ENCODE results near the gene SESTD1.

The SESTD1 gene

DNA sequence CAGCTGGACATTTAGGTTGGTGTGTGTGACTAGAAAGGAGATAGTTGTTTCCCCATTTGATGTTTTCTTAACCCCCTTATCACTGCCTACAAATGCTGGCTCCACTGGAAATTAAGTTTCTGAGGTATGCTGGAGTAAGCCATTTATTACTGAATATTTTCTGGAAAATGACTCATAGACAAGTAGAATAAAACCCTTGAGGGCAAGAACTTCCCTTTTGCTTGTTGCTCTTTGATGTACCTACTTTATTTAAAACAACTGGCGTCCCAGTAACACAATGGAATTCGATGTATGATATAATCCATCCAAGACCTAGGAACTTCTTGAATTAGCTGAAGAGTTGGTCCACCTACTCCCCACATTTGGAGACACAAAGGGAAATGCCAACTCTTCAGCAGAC, 33.3 kb upstream of the SESTD1 start:
- Histone ChIP-seq H3K4me3 (ENCODE audit: extremely low read depth, insufficient read depth, low read length, poor library complexity, severe bottlenecking) (no peak overlapping the region), H3K9me3 (ENCODE audit: control insufficient read depth, low read length) (no peaks in the 10 kb centered on the region), H3K27ac (ENCODE audit: low read depth, low read length, severe bottlenecking) (no peak overlapping the region), H3K36me3 (ENCODE audit: control insufficient read depth, insufficient read depth, low read length) (no peaks in the 10 kb centered on the region), H3K4me1 (ENCODE audit: control insufficient read depth, insufficient read depth, low read length, poor library complexity, severe bottlenecking) (no peaks in the 10 kb centered on the region)
- WGBS, 2 experiments (ENCODE audit: insufficient coverage in 2 of 2), result 93% methylated on average over 2 of the region's 2 CpGs; no CpG with 5 or more reads in 1 of the 2 experiments

GRCh38 chr2:179290329-179290728, 25.7 kb upstream of the SESTD1 start:
- H3K4me3 ChIP-seq (ENCODE audit: extremely low read depth, insufficient read depth, low read length, poor library complexity, severe bottlenecking), result no peak overlapping the region
- H3K9me3 ChIP-seq (ENCODE audit: control insufficient read depth, low read length), result no peaks in the 10 kb centered on the region
- H3K4me1 ChIP-seq (ENCODE audit: control insufficient read depth, insufficient read depth, low read length, poor library complexity, severe bottlenecking), result no peaks in the 10 kb centered on the region
- no CpG with 5 or more reads among the region's 1 CpG for WGBS, 2 experiments (ENCODE audit: insufficient coverage in 2 of 2)
- no peaks in the 10 kb centered on the region for H3K36me3 ChIP-seq (ENCODE audit: control insufficient read depth, insufficient read depth, low read length)
- no peak overlapping the region for H3K27ac ChIP-seq (ENCODE audit: low read depth, low read length, severe bottlenecking)

DNA sequence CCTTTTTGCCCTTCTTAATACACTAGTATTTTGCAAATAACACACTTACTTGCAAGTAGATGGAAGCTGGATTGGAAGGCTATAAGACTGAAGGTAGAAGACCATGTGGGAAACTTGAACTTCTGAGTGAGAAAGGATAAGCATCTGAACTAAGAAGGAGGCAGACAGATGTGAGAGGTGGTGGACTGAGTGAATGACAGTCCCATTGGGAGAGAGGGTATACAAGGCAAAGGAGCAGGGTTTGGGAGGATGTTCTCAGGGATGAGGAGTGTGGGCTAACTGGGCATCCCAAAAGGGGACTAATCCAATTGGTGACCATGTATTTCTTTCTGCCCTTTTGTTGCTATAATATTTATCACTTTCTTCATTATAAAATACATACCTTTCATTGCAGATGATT, 20.4 kb upstream of the SESTD1 start:
- Histone ChIP-seq H3K4me3 (ENCODE audit: extremely low read depth, insufficient read depth, low read length, poor library complexity, severe bottlenecking) (no peak overlapping the region), H3K4me1 (ENCODE audit: control insufficient read depth, insufficient read depth, low read length, poor library complexity, severe bottlenecking) (no peaks in the 10 kb centered on the region), H3K27ac (ENCODE audit: low read depth, low read length, severe bottlenecking) (no peak overlapping the region), H3K36me3 (ENCODE audit: control insufficient read depth, insufficient read depth, low read length) (no peaks in the 10 kb centered on the region), H3K9me3 (ENCODE audit: control insufficient read depth, low read length) (no peaks in the 10 kb centered on the region)

- Histone ChIP-seq H3K4me3 (ENCODE audit: extremely low read depth, insufficient read depth, low read length, poor library complexity, severe bottlenecking) (no peak overlapping the region), H3K4me1 (ENCODE audit: control insufficient read depth, insufficient read depth, low read length, poor library complexity, severe bottlenecking) (peaks cover 4% of the 10 kb centered on the region), H3K27ac (ENCODE audit: low read depth, low read length, severe bottlenecking) (no peak overlapping the region), H3K36me3 (ENCODE audit: control insufficient read depth, insufficient read depth, low read length) (no peaks in the 10 kb centered on the region), H3K9me3 (ENCODE audit: control insufficient read depth, low read length) (no peaks in the 10 kb centered on the region)
- WGBS, 2 experiments (ENCODE audit: insufficient coverage in 2 of 2), result 83 to 92% methylated on average over 2 of the region's 3 CpGs
Observed at GRCh38 chr2:179277429-179278196, 13.0 kb upstream of the SESTD1 start.

DNA sequence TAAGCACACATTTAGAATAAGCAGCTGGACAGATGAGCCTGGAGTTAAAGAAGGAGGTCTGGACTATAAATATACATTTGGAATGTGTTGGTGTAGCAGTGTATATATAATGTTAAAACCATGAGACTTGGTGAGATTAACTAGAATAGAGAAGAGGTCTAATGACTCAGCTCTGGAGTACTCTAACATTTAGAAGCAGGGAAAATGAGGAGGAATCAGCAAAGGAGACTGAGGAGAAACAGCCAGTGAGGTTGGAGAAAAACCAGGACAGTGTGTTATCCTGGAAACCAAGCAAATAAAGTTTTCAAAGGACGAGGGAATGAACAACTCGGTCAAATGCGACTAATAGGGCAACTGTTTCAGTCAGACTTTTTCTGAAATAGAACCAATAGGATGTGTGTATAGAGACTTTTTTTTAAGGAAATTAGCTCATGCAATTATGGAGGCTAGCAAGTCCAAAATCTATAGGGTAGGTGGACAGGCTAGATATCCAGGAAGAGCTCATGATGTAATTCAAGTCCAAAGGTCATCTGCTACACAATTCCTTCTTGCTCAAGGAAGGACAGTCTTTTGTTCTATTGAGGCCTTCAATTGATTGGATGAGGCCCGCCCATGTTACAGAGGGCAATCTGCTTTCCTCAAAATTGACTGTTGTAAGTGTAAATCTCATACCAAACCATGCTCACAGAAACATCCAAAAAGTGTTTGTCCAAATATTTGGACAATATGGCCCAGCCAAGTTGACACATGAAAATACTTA, 10.8 kb upstream of the SESTD1 start:
- Histone ChIP-seq H3K27ac (ENCODE audit: low read depth, low read length, severe bottlenecking) (no peak overlapping the region), H3K9me3 (ENCODE audit: control insufficient read depth, low read length) (no peaks in the 10 kb centered on the region), H3K4me1 (ENCODE audit: control insufficient read depth, insufficient read depth, low read length, poor library complexity, severe bottlenecking) (peaks cover 4% of the 10 kb centered on the region), H3K36me3 (ENCODE audit: control insufficient read depth, insufficient read depth, low read length) (no peaks in the 10 kb centered on the region), H3K4me3 (ENCODE audit: extremely low read depth, insufficient read depth, low read length, poor library complexity, severe bottlenecking) (no peak overlapping the region)
- WGBS, 2 experiments (ENCODE audit: insufficient coverage in 2 of 2), result 95 to 98% methylated on average over 3 of the region's 4 CpGs

DNA sequence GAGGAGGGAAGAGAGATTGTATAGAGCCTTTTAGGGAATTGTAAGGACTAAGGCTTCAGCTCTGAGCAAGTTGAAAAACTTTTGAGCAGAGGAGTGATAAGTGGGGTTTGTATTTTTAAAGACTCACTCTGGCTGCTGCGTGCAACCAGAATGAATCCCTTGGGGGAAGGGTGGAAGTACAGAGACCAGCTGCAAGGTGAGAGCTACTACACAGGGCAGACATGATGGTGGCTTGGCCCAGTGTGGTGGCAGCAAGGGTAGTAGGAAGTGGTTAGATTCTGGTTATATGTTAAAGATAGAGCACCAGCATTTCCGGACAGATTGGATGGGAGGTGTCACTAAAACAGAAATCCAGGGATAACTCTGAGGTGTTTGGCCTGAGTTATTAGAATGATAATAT, 10.1 kb upstream of the SESTD1 start:
- Histone ChIP-seq H3K4me3 (ENCODE audit: extremely low read depth, insufficient read depth, low read length, poor library complexity, severe bottlenecking) (no peak overlapping the region), H3K36me3 (ENCODE audit: control insufficient read depth, insufficient read depth, low read length) (no peaks in the 10 kb centered on the region), H3K27ac (ENCODE audit: low read depth, low read length, severe bottlenecking) (no peak overlapping the region), H3K4me1 (ENCODE audit: control insufficient read depth, insufficient read depth, low read length, poor library complexity, severe bottlenecking) (peaks cover 4% of the 10 kb centered on the region), H3K9me3 (ENCODE audit: control insufficient read depth, low read length) (no peaks in the 10 kb centered on the region)
- WGBS, 2 experiments (ENCODE audit: insufficient coverage in 2 of 2), result 90% methylated on average over 2 of the region's 2 CpGs

DNA sequence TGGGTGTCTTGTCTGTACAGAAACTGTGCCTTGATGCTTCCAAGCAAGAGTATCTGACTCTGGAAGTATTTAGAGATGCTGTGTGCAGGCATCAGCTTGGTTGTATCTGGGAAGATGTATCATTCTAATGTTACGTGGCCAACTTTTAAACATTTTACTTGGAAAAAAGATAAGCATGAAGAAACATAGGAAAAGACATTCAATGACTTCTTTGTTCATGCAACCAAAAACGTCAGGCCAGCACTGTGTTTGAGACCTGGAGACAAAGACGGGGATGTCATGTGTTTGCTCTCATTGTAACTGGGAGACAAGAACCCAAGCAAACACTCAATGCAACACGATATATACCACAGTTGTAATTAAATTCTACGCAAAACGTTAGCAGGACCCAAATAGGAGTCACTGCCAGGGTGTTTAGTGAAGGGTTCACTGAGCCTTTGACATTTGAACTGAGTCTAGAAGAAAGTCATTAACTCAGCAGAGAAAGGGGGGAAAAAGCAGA, 8.9 kb upstream of the SESTD1 start:
- H3K4me3 ChIP-seq (ENCODE audit: extremely low read depth, insufficient read depth, low read length, poor library complexity, severe bottlenecking), result no peak overlapping the region
- no peaks in the 10 kb centered on the region for H3K36me3 ChIP-seq (ENCODE audit: control insufficient read depth, insufficient read depth, low read length)
- no peak overlapping the region for H3K27ac ChIP-seq (ENCODE audit: low read depth, low read length, severe bottlenecking)
- WGBS, 2 experiments (ENCODE audit: insufficient coverage in 2 of 2), result 90 to 92% methylated on average over 2 to 5 of the region's 6 CpGs
- no peaks in the 10 kb centered on the region for H3K9me3 ChIP-seq (ENCODE audit: control insufficient read depth, low read length)
- peaks cover 6% of the 10 kb centered on the region for H3K4me1 ChIP-seq (ENCODE audit: control insufficient read depth, insufficient read depth, low read length, poor library complexity, severe bottlenecking)

- Histone ChIP-seq H3K4me1 (ENCODE audit: control insufficient read depth, insufficient read depth, low read length, poor library complexity, severe bottlenecking) (peaks cover 11% of the 10 kb centered on the region), H3K36me3 (ENCODE audit: control insufficient read depth, insufficient read depth, low read length) (no peaks in the 10 kb centered on the region), H3K9me3 (ENCODE audit: control insufficient read depth, low read length) (no peaks in the 10 kb centered on the region), H3K4me3 (ENCODE audit: extremely low read depth, insufficient read depth, low read length, poor library complexity, severe bottlenecking) (no peak overlapping the region), H3K27ac (ENCODE audit: low read depth, low read length, severe bottlenecking) (no peak overlapping the region)
- WGBS, 2 experiments (ENCODE audit: insufficient coverage in 2 of 2), result no CpG with 5 or more reads among the region's 5 CpGs
Observed at GRCh38 chr2:179272406-179273192, 8.0 kb upstream of the SESTD1 start.

GRCh38 chr2:179270689-179271088, 6.1 kb upstream of the SESTD1 start:
- no peaks in the 10 kb centered on the region for H3K36me3 ChIP-seq (ENCODE audit: control insufficient read depth, insufficient read depth, low read length)
- WGBS, 2 experiments (ENCODE audit: insufficient coverage in 2 of 2), result 85 to 100% methylated on average over 1 to 2 of the region's 2 CpGs
- no peaks in the 10 kb centered on the region for H3K9me3 ChIP-seq (ENCODE audit: control insufficient read depth, low read length)
- no peak overlapping the region for H3K4me3 ChIP-seq (ENCODE audit: extremely low read depth, insufficient read depth, low read length, poor library complexity, severe bottlenecking)
- peaks cover 15% of the 10 kb centered on the region for H3K4me1 ChIP-seq (ENCODE audit: control insufficient read depth, insufficient read depth, low read length, poor library complexity, severe bottlenecking)
- no peak overlapping the region for H3K27ac ChIP-seq (ENCODE audit: low read depth, low read length, severe bottlenecking)

DNA sequence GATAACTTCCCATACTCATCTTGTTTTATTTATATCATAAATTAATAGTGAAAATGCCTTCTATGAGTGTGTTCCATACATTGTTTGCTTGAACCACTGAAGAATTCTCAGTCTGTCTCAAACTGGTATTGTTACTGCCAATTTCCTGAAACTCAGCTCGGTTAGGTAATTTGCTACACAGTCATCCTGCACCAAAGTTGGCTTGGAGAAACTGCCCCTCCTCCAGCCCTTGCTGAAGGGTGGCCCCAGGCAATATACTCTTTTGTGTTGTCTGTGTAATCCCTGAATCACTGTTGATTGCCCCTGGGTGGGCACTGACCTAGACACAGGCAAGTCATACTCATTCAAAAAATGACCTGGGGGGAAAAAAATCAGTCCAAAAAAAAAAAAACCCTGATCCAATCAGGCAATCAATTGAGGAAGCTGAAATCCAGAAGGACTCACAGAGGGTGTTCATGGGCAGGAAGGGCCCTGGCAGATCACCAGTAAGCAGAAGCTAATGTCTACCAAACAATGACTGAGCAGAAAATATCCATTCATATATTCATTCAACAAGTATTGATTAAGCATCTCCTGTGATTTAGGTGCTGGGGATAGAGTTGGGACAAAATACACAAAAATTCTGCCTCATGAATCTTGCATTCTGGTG, 3.8 kb upstream of the SESTD1 start:
- no peaks in the 10 kb centered on the region for H3K9me3 ChIP-seq (ENCODE audit: control insufficient read depth, low read length)
- H3K27ac ChIP-seq (ENCODE audit: low read depth, low read length, severe bottlenecking), result no peak overlapping the region
- peaks cover 11% of the 10 kb centered on the region for H3K4me1 ChIP-seq (ENCODE audit: control insufficient read depth, insufficient read depth, low read length, poor library complexity, severe bottlenecking)
- H3K36me3 ChIP-seq (ENCODE audit: control insufficient read depth, insufficient read depth, low read length), result no peaks in the 10 kb centered on the region
- 33 to 67% methylated on average over 1 of the region's 1 CpG for WGBS, 2 experiments (ENCODE audit: insufficient coverage in 2 of 2)
- H3K4me3 ChIP-seq (ENCODE audit: extremely low read depth, insufficient read depth, low read length, poor library complexity, severe bottlenecking), result no peak overlapping the region

Measured in mesodermal cell (in vitro differentiated cells).